SK-N-SH (cell line): Measurements from ENCODE around the gene SLC17A1.

Source experiments
- JUND ChIP-seq: IDR thresholded peaks from 2 replicates; pipeline ENCODE4 v1.4.0; 2012
- USF1 ChIP-seq: IDR thresholded peaks from 2 replicates; pipeline ENCODE4 v1.4.0; 2012; ENCODE audit warnings: low read depth, borderline replicate concordance
- TF ChIP-seq, protein P1 (sequence below): IDR thresholded peaks from 2 replicates; pipeline ENCODE4 v1.4.0; 2012; ENCODE audit warnings: low read depth, borderline replicate concordance

DNA sequence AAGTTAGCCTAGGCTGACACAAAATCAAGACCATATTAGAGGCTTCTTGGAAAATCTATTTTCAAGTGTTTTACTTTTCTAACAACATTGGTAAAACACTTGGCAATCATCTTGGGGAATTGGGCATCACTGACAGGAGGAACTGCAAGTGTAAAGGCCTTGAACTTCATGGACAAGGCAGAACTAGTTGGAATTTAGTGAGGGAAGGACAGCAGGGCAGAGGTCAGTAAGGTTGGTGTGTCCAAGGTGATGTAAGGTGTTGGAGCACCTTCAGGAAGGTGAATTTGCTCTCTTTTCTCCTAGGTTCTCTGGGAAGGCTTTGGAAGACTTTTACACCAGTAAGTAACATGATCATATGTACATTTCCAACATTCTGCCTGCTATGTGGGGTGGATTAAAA lies 78.8 kb downstream of the SLC17A1 start:
- TF ChIP-seq JUND, result no peak
- TF ChIP-seq, protein P1, sequence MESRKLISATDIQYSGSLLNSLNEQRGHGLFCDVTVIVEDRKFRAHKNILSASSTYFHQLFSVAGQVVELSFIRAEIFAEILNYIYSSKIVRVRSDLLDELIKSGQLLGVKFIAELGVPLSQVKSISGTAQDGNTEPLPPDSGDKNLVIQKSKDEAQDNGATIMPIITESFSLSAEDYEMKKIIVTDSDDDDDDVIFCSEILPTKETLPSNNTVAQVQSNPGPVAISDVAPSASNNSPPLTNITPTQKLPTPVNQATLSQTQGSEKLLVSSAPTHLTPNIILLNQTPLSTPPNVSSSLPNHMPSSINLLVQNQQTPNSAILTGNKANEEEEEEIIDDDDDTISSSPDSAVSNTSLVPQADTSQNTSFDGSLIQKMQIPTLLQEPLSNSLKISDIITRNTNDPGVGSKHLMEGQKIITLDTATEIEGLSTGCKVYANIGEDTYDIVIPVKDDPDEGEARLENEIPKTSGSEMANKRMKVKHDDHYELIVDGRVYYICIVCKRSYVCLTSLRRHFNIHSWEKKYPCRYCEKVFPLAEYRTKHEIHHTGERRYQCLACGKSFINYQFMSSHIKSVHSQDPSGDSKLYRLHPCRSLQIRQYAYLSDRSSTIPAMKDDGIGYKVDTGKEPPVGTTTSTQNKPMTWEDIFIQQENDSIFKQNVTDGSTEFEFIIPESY, result no peak
- no peak for TF ChIP-seq USF1
